BE2C (cell line): ENCODE measurements around the gene TSEN34.
"Not testable (repeated sequence)": the region's sequence is repeated elsewhere in the genome, so short reads cannot be mapped to it uniquely, and the experiment has no call there.

Source experiments
- DNase-seq: peaks from one replicate; pipeline ENCODE4 v3.0.0-alpha.2; 2020
- H3K27me3 ChIP-seq: fragments of 250-450 bp; sonication (Bioruptor Pico); 2 replicates; pipeline ENCODE4 v1.5.1; 2020; ENCODE audit warnings: mild to moderate bottlenecking
- H3K36me3 ChIP-seq: fragments of 250-450 bp; sonication (Bioruptor Pico); 2 replicates; pipeline ENCODE4 v1.5.1; 2020; ENCODE audit warnings: mild to moderate bottlenecking
- H3K4me1 ChIP-seq: fragments of 250-450 bp; sonication (Bioruptor Pico); 2 replicates; pipeline ENCODE4 v1.5.1; 2020
- H3K4me3 ChIP-seq: 2 replicates; pipeline ENCODE4 v1.5.1; 2011; ENCODE audit warnings: low read depth, low read length
- H3K9me3 ChIP-seq: fragments of 250-450 bp; sonication (Bioruptor Pico); 2 replicates; pipeline ENCODE4 v1.5.1; 2020
- CTCF ChIP-seq: IDR thresholded peaks from 2 replicates; pipeline ENCODE4 v1.5.1; 2012; ENCODE audit warnings: mild to moderate bottlenecking, low read depth, low read length

Gene TSEN34

GRCh38 chr19:54203151-54203611 lies 12.1 kb downstream of the TSEN34 start:
- Histone ChIP-seq H3K4me3 (peak overlapping the region; percentile 92), H3K4me1 (peaks cover 20% of the 10 kb centered on the region), H3K36me3 (peaks cover 74% of the 10 kb centered on the region), H3K9me3 (no peaks in the 10 kb centered on the region), H3K27me3 (no peaks in the 10 kb centered on the region)
- no peak for DNase-seq
- no peak for TF ChIP-seq CTCF

DNA sequence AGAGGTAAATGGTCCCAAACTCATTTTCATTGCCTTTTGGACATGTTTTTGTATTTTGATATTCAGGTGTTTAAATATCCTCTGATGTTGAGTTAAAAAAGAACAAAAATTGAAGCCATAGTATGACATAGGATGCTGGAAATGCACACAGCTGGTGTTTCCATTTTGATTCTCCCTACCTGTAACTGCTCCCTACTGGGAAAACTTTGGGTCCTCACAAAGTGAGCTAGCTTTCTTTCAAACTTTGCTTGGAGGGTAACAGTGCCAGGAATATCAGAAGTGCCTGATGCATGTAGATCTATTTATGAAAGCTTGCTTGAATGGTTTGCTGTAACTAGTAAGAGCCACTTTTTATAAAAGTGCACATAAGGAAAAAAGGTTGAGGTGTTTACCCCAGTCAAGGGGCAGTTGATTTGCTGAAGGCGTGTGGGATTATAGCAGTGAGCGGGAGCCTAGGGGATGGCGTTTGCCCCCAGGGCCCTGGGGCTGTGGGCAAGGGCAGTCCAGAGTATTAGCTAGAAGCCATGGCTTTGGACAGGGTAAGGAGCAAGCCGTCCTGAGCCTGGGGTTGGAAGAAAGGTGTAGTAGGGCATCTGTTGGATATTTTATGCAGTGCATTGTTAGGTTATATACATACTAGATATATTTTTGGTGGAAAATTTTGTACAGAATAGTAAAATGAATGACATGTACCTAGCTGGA lies 13.8 kb downstream of the TSEN34 start:
- H3K4me1 ChIP-seq = peaks cover 37% of the 10 kb centered on the region
- no peaks in the 10 kb centered on the region for H3K9me3 ChIP-seq
- 0 out of 2 replicates have a peak overlapping the region, but pooled peaks have one; percentile 4 for H3K4me3 ChIP-seq
- H3K27me3 ChIP-seq = no peaks in the 10 kb centered on the region
- TF ChIP-seq CTCF = no peak
- H3K36me3 ChIP-seq = peaks cover 91% of the 10 kb centered on the region
- DNase-seq = no peak

- no peak for TF ChIP-seq CTCF
- Histone ChIP-seq H3K9me3 (no peaks in the 10 kb centered on the region; the same call in 1 of the 2 replicates), H3K27me3 (no peaks in the 10 kb centered on the region), H3K4me1 (peaks cover 42% of the 10 kb centered on the region), H3K4me3 (no peak overlapping the region), H3K36me3 (peaks cover 96% of the 10 kb centered on the region)
- DNase-seq = no peak
Observed at GRCh38 chr19:54206030-54206830, 15.1 kb downstream of the TSEN34 start.

DNA sequence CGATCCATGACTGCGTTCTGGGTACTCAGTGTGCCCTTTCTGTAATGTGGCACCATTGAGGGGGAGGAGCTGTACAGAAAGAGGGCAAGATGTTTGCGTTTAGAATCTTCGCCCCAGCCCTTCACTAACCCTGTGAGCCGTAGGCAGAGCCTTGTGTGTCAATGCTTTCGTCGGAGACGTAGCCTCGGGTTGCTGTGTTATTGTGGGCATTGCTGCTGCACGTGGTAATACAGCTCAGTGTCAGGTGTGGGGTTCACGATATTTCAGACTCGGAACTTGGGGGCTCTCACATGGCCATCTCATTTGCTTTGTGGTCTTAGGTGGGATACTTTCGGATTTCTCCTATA lies 15.7 kb downstream of the TSEN34 start:
- Histone ChIP-seq H3K4me1 (peaks cover 42% of the 10 kb centered on the region), H3K4me3 (no peak overlapping the region), H3K9me3 (no peaks in the 10 kb centered on the region; the same call in 1 of the 2 replicates), H3K36me3 (peaks cover 95% of the 10 kb centered on the region), H3K27me3 (no peaks in the 10 kb centered on the region)
- no peak for TF ChIP-seq CTCF
- no peak for DNase-seq

DNA sequence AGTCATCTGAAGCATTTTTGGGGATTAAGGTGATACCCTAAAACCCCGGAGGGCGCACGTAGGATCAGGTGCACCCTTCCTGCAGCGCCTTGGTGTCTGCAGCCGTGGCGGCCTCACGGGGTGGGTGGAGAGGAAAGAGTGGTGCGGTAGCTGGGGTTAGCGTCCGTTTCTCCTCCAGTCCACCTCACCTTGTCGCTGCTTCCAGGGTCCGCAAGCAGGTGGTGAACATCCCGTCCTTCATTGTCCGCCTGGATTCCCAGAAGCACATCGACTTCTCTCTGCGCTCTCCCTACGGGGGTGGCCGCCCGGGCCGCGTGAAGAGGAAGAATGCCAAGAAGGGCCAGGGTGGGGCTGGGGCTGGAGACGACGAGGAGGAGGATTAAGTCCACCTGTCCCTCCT lies 16.1 kb downstream of the TSEN34 start:
- DNase-seq, H3K4me3 ChIP-seq, H3K9me3 ChIP-seq, H3K27me3 ChIP-seq: not testable (repeated sequence)
- peaks cover 91% of the 10 kb centered on the region for H3K36me3 ChIP-seq
- H3K4me1 ChIP-seq = peaks cover 40% of the 10 kb centered on the region

- Histone ChIP-seq H3K9me3 (no peaks in the 10 kb centered on the region; the same call in 1 of the 2 replicates), H3K36me3 (peaks cover 89% of the 10 kb centered on the region), H3K4me3 (no peak overlapping the region), H3K27me3 (no peaks in the 10 kb centered on the region), H3K4me1 (peaks cover 37% of the 10 kb centered on the region)
- no peak for TF ChIP-seq CTCF
- no peak for DNase-seq
Observed at GRCh38 chr19:54207676-54207982, 16.5 kb downstream of the TSEN34 start.
